Type B pancreatic cell (in vitro differentiated cells): Measurements from ENCODE around the gene FEZF2. TPM values are rescaled to one million over a fixed set of nuclear protein-coding genes. Genes with fewer than 3 reads are reported as not detected.

ENCODE experiments used
- DNase-seq: peaks from one replicate; pipeline ENCODE4 v3.0.0; 2021; ENCODE audit warnings: mixed read lengths; ENCODE audit not compliant: unreplicated experiment; ENCODE audit errors: extremely low spot score
- H3K27ac Mint-ChIP-seq: 2 replicates; pipeline ENCODE4 v1.8.0; 2021; ENCODE audit warnings: mild to moderate bottlenecking, mixed read lengths
- H3K27me3 Mint-ChIP-seq: 2 replicates; pipeline ENCODE4 v1.8.0; 2021; ENCODE audit warnings: mixed read lengths
- H3K36me3 Mint-ChIP-seq: 2 replicates; pipeline ENCODE4 v1.8.0; 2021; ENCODE audit warnings: mixed read lengths
- H3K4me1 Mint-ChIP-seq: one replicate; pipeline ENCODE4 v1.8.0; 2021; ENCODE audit warnings: mixed read lengths; ENCODE audit not compliant: unreplicated experiment
- H3K4me3 Mint-ChIP-seq: 2 replicates; pipeline ENCODE4 v1.8.0; 2021; ENCODE audit warnings: mild to moderate bottlenecking, mixed read lengths
- H3K9me3 Mint-ChIP-seq: 2 replicates; pipeline ENCODE4 v1.8.0; 2021; ENCODE audit warnings: mixed read lengths
- CTCF ChIP-seq: fragments of 200-600 bp; sonication (generic); conservative IDR thresholded peaks from 2 replicates; pipeline ENCODE4 v1.5.0; 2021; ENCODE audit warnings: antibody characterized with exemption, mild to moderate bottlenecking
- total RNA-seq: library from RNA; stranded (reverse); gene quantifications from 2 replicates; pipeline ENCODE4 v1.2.1, GENCODE V29; 2021; ENCODE audit warnings: low replicate concordance

Gene FEZF2
- total RNA-seq, 1 donor from 2014 or later: 0.24 TPM

GRCh38 chr3:62364191-62364590, 9.2 kb downstream of the FEZF2 start:
- TF ChIP-seq CTCF: no peak
- no peak for DNase-seq
- H3K27me3 Mint-ChIP-seq: peaks cover 94% of the 10 kb centered on the region
- H3K9me3 Mint-ChIP-seq: no peaks in the 10 kb centered on the region
- H3K4me1 Mint-ChIP-seq: peaks cover 16% of the 10 kb centered on the region
- H3K36me3 Mint-ChIP-seq: no peaks in the 10 kb centered on the region
- no peak overlapping the region for H3K4me3 Mint-ChIP-seq
- no peak overlapping the region for H3K27ac Mint-ChIP-seq

- no peak for DNase-seq
- Mint-ChIP-seq H3K4me1 (peaks cover 10% of the 10 kb centered on the region), H3K9me3 (no peaks in the 10 kb centered on the region), H3K4me3 (no peak overlapping the region), H3K27ac (no peak overlapping the region), H3K36me3 (no peaks in the 10 kb centered on the region), H3K27me3 (peaks cover 94% of the 10 kb centered on the region)
- TF ChIP-seq CTCF: no peak
Observed at GRCh38 chr3:62363275-62363674, 10.1 kb downstream of the FEZF2 start.

GRCh38 chr3:62361824-62362223, 11.5 kb downstream of the FEZF2 start:
- Mint-ChIP-seq H3K9me3 (no peaks in the 10 kb centered on the region), H3K36me3 (no peaks in the 10 kb centered on the region), H3K27me3 (peaks cover 84% of the 10 kb centered on the region), H3K4me3 (no peak overlapping the region), H3K27ac (no peak overlapping the region), H3K4me1 (no peaks in the 10 kb centered on the region)
- no peak for DNase-seq
- TF ChIP-seq CTCF: no peak

- H3K4me3 Mint-ChIP-seq: no peak overlapping the region
- no peak for DNase-seq
- H3K27me3 Mint-ChIP-seq: peaks cover 79% of the 10 kb centered on the region
- H3K4me1 Mint-ChIP-seq: no peaks in the 10 kb centered on the region
- H3K9me3 Mint-ChIP-seq: no peaks in the 10 kb centered on the region
- TF ChIP-seq CTCF: no peak
- no peak overlapping the region for H3K27ac Mint-ChIP-seq
- H3K36me3 Mint-ChIP-seq: no peaks in the 10 kb centered on the region
Observed at GRCh38 chr3:62361261-62361660, 12.1 kb downstream of the FEZF2 start.

- H3K27ac Mint-ChIP-seq: no peak overlapping the region
Observed at GRCh38 chr3:62359531-62359930, 13.8 kb downstream of the FEZF2 start.

More at GRCh38 chr3:62359531-62359930, 13.8 kb downstream of the FEZF2 start:
- TF ChIP-seq CTCF: no peak
- no peak for DNase-seq
- peaks cover 61% of the 10 kb centered on the region for H3K27me3 Mint-ChIP-seq
- no peaks in the 10 kb centered on the region for H3K9me3 Mint-ChIP-seq
- no peaks in the 10 kb centered on the region for H3K4me1 Mint-ChIP-seq
- no peak overlapping the region for H3K4me3 Mint-ChIP-seq
- no peaks in the 10 kb centered on the region for H3K36me3 Mint-ChIP-seq
